ENCODE results near the gene OR6X1.

The OR6X1 gene, protein sequence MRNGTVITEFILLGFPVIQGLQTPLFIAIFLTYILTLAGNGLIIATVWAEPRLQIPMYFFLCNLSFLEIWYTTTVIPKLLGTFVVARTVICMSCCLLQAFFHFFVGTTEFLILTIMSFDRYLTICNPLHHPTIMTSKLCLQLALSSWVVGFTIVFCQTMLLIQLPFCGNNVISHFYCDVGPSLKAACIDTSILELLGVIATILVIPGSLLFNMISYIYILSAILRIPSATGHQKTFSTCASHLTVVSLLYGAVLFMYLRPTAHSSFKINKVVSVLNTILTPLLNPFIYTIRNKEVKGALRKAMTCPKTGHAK

GRCh38 chr11:123754101-123754568, at the start of gene OR6X1:
TSS of gene OR6X1 (minus strand) at chr11:123754518. CDS start at chr11:123754518, 0 bp downstream.
- DNase-seq: no peak

DNA sequence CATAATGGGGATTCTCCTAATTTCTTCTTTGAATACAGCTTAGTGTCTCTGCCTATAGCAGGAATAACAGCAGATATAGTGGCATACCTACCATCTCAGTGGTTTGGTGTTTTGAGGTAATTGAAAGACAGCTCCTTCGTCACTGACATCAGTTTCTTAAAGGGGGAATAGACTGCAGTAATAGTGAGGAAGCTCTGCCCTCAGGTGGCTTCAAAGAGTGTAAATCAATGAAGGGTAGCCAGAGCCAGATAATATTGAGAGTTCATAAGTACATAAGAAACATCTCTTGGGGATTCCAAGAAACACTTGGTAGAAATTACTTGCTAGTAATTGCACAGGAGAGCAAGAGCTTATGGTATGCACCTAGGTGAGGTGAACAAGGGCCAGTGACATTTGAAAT, 47.4 kb upstream of the OR6X1 start:
- DNase-seq: no peak

GRCh38 chr11:123800036-123800435, 45.7 kb upstream of the OR6X1 start:
- DNase-seq: no peak

GRCh38 chr11:123799438-123799837, 45.1 kb upstream of the OR6X1 start:
- no peak for DNase-seq

DNA sequence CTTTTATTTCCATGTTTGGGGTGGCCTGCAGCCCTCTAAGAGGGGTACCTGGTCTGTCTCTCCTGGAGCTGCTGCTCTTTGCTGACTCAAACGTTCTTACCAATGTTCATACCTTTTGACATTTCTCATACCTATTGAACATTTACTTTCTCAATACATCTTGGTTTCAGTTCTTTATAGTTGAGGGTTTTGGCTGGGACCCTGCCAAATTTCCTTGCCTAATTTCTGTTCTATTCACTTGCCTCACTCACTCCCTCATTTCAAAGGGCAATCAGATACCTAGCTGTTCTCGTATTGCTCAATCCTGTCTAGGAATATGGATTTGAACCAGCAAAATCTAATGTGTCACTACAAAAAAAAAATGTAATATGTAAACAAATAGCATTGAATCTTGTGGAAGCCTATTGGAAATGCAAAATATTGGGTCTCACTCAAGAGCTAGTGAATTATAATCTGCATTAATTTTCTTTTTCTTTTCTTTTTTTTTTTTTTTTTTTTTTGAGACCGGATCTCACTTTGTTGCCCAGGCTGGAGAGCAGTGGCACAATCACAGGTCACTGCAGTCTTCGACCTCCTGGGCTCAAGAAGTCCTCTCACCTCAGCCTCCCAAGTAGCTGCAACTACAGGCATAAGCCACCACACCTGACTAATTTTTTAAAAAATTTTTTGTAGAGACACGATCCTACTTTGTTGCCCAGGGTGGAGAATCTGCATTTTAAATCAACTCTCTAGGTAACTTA, 44.4 kb upstream of the OR6X1 start:
- DNase-seq: no peak

DNA sequence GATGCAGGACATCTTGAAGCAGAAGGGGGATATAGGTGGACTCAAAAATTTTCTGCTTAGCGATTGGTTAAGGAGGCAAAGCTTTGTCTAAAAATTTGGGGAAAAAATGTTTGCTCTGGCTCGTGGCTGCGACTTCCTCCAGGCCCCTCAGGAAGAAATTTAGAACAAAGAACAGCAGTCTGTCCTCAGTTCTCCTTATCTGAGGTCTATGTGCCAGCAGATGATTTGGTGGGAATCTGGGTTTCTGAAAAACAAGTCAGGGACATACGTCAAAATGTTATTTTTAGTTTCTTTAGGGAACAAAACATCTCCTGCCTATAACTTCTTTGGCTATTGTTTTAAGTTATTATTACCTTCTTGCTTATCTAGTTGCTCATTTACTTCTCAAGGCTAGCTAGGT, 43.8 kb upstream of the OR6X1 start:
- no peak for DNase-seq

GRCh38 chr11:123797541-123797940, 43.2 kb upstream of the OR6X1 start:
- DNase-seq: no peak

DNA sequence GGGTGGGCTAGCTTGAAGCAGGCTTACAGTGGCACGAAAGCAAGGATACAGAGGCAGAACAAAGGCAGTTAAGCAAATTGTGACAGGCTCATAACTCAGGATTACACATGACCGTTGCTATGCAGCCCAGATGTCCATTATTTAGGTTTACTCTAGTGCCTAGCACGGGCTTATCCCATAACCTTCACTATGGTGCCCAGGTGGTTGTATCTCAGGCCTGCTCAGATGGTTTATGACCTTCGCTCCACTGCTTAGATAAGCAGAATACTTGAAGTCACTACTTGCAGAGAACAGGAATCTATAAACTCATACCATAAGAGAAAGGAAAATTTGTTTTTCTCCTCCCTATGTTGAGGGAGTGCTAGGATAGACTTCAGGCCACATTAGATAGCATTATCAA, 42.8 kb upstream of the OR6X1 start:
- DNase-seq: no peak

DNA sequence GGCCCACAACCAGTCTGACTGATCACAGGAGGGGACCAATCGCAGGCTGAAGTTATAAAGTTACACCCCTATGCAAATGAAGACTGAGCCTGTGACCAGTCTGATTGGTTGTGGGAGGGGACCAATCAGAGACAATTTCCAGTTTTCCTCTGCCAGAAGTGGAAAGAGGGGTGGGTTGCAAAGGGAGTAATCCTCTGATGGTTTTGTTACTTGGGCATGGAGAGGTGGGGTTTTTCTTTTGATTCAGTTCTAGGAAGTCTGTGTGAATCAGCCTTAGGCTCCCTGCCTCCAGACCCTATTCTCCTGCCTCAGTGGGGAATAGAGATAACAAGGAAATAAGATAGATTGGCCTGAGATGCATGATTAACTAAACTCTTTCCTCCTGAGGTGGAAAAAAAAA, 41.9 kb upstream of the OR6X1 start:
- no peak for DNase-seq

- DNase-seq: no peak
Observed at GRCh38 chr11:123783536-123783935, 29.2 kb upstream of the OR6X1 start.

GRCh38 chr11:123778511-123778910, 24.2 kb upstream of the OR6X1 start:
- DNase-seq: no peak

DNA sequence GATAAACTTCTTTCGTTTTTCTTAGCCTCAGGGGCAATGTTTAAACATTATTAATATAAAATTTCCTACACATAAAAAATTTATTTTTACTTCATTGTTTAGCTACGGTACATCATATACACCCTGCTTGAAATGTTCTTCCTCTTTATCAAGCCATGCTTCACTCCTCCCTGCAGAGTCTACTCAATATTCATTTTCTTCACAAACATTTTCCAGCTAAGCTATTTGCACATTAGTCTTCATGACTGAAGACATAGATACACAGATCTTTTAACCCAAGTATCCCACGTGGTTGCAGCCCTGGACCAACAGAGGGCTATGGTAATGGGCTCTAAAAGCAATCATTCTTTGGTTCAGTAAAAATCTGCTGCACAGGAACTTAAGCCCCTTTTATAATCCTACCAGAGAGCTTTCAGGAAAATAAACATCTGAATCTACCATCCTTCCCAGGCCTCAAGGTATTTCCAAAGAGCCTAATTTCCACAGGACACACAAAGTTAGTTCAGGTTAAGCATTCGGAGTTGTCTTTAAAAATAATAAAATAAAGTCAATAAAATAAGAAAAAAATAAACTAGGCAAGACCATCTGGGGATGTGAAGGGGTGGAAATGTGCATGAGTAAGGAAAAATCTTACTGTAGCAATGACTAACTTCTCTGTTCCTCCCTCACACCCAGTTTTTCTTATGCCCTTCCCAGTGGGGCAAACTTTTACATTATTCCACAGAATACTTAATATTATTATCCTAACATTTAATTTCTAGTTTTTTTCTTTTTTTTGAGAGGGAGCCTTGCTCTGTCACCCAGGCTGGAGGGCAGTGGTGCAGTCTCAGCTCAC, 21.6 kb upstream of the OR6X1 start:
- DNase-seq: no peak

- no peak for DNase-seq
Observed at GRCh38 chr11:123775289-123775688, 21.0 kb upstream of the OR6X1 start.

DNA sequence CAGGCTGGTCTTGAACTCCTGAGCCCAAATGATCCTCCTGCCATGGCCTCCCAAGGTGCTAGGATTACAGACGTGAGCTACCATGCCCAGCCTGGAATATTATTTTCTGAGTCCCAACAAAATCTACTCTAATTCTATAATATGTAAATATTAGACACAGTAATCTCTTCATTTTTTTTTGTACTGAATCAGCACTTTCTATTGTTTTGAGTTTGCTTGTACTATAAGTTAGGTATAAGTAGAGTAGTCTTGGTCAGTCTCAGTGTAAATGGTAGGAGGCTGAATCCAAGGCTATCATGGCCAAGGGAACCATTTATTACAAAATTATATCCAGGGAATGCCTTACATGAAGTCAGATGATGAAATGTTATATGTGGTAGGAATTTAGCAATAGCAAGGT, 19.6 kb upstream of the OR6X1 start:
- no peak for DNase-seq

- no peak for DNase-seq
Observed at GRCh38 chr11:123773026-123773425, 18.7 kb upstream of the OR6X1 start.

- DNase-seq: no peak
Observed at GRCh38 chr11:123771664-123772063, 17.3 kb upstream of the OR6X1 start.

- DNase-seq: no peak
Observed at GRCh38 chr11:123770712-123771111, 16.4 kb upstream of the OR6X1 start.

GRCh38 chr11:123765601-123766000, 11.3 kb upstream of the OR6X1 start:
- DNase-seq: no peak

- no peak for DNase-seq
Observed at GRCh38 chr11:123762422-123762821, 8.1 kb upstream of the OR6X1 start.

GRCh38 chr11:123760894-123761293, 6.6 kb upstream of the OR6X1 start:
- DNase-seq: no peak

DNA sequence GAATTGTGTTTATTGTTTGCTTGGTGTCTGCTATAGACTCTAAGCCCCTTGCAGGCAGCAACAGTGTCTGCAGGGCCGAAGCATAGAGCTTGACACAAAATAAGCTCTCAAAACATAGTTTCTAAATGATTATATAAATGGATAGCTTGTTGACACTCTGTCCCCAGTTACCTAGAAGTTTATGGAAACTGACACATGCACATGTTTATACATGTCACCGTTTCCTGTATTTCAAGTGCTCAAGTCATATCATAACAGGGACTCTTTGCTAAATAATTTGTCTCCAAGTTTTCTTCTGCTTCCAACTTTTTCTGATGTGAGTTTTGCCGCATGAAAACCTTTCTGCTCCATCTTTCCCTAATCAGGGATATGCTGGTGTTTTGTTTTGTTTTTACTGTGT, 3.7 kb upstream of the OR6X1 start:
- DNase-seq: no peak

- no peak for DNase-seq
Observed at GRCh38 chr11:123755813-123756212, 1.5 kb upstream of the OR6X1 start.

DNA sequence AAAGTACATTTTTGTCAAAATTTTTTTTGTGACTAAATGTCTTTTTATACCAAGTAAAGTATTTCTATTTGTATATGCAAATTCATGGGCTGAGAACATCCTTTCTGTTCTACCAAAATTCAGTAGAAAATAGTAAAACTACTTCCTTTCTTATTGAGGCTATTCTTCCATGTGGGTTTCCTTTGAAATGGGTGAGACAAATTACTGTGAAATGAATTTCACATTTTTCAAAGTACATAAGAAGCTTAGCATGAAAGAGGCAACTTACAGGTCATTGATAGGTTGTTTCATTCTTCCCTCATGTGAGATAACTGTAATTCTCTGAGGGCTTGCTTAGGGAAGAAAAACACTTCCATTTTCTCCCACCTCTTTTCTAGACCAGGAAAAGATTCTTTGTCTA, 1.0 kb upstream of the OR6X1 start:
- no peak for DNase-seq

DNA sequence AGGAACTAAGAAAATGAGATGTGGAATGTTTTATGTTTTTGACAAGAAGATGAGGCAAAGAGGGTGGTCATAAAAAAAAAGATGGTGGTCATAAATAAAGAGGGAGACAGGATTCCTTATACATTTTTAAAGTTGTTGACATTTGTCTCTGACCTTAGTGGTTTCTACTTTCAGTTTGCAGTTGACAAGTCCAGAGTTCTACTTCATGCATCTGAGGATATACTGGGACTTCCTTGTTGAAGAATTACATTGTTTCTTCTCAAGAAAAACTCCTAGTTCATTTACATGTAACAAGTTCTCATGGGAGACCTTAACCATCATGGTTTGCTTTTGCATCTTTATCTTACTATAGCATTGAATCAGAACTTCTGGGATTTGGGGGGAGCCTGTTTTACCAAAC, 1.2 kb downstream of the OR6X1 start:
- no peak for DNase-seq

All from activated T-cell treated with anti-CD3 and anti-CD28 coated beads, Interleukin-2, amount 50 U/mL, for 1 hour (primary cell).